Measurements from ENCODE around the gene NARS2. TPM values are rescaled to one million over a fixed set of nuclear protein-coding genes. Genes with fewer than 3 reads are reported as not detected.

Gene NARS2
- total and polyA plus RNA-seq, 7 donors: 12.8 to 22.3 (median 14.5) TPM

- TF ChIP-seq CTCF (IDR thresholded peaks at IDR 0.05): no peak
- no peak overlapping the region for H3K4me3 ChIP-seq
- no peak overlapping the region for H3K27ac ChIP-seq
- no peaks in the 10 kb centered on the region for H3K9me3 ChIP-seq
- DNase-seq (no peak), ATAC-seq (no peak)
- 93% methylated on average over 1 of the region's 1 CpG for WGBS, 3 donors
- no peaks in the 10 kb centered on the region for H3K4me1 ChIP-seq
- peaks cover 0 to 7% of the 10 kb centered on the region in 2 donors for H3K36me3 ChIP-seq (ENCODE audit: insufficient read depth in 1 of 2, low read depth in 1 of 2)
- no peaks in the 10 kb centered on the region for H3K27me3 ChIP-seq (ENCODE audit: insufficient read depth in 3 of 3, low read length in 2 of 3)
- intact Hi-C loops (cut with DNase I): loop anchor here (5.0 to 10.0 kb wide), 3 partner anchors 202 to 282 kb away; no protein-coding TSS in a partner anchor
Observed at GRCh38 chr11:78426845-78427244, 147.8 kb downstream of the NARS2 start.

- no peaks in the 10 kb centered on the region for H3K27me3 ChIP-seq (ENCODE audit: insufficient read depth in 3 of 3, low read length in 2 of 3)
- no peaks in the 10 kb centered on the region for H3K4me1 ChIP-seq
- 34 to 36% (median 34%) methylated on average over 4 of the region's 4 CpGs for WGBS, 3 donors
- DNase-seq (no peak), ATAC-seq (no peak)
- TF ChIP-seq CTCF (IDR thresholded peaks at IDR 0.05): no peak
- intact Hi-C loops (cut with DNase I): loop anchor here (5.0 to 10.0 kb wide), 3 partner anchors 201 to 281 kb away; no protein-coding TSS in a partner anchor
- peaks cover 0 to 4% of the 10 kb centered on the region in 2 donors for H3K36me3 ChIP-seq (ENCODE audit: insufficient read depth in 1 of 2, low read depth in 1 of 2)
- H3K9me3 ChIP-seq: no peaks in the 10 kb centered on the region
- no peak overlapping the region for H3K4me3 ChIP-seq
- H3K27ac ChIP-seq: no peak overlapping the region
Observed at GRCh38 chr11:78425399-78426070, 149.1 kb downstream of the NARS2 start.

- 65 to 72% (median 67%) methylated on average over 7 of the region's 7 CpGs for WGBS, 3 donors
- DNase-seq: no peak
- ATAC-seq: peak in 1 of 4 donors; percentile 20
- no peak overlapping the region for H3K27ac ChIP-seq
- no peak overlapping the region for H3K4me3 ChIP-seq
- TF ChIP-seq CTCF (IDR thresholded peaks at IDR 0.05): no peak
- H3K36me3 ChIP-seq (ENCODE audit: insufficient read depth in 1 of 2, low read depth in 1 of 2): no peaks in the 10 kb centered on the region
- no peaks in the 10 kb centered on the region for H3K27me3 ChIP-seq (ENCODE audit: insufficient read depth in 3 of 3, low read length in 2 of 3)
- intact Hi-C loops (cut with DNase I): loop anchor here (5.0 to 10.0 kb wide), 4 partner anchors 143 to 280 kb away; no protein-coding TSS in a partner anchor
- peaks cover 4% of the 10 kb centered on the region for H3K4me1 ChIP-seq
- no peaks in the 10 kb centered on the region for H3K9me3 ChIP-seq
Observed at GRCh38 chr11:78424334-78425270, 150.1 kb downstream of the NARS2 start.

GRCh38 chr11:78423241-78423640 lies 151.4 kb downstream of the NARS2 start:
- Histone ChIP-seq H3K27ac (no peak overlapping the region), H3K4me3 (no peak overlapping the region), H3K36me3 (ENCODE audit: insufficient read depth in 1 of 2, low read depth in 1 of 2) (no peaks in the 10 kb centered on the region), H3K4me1 (peaks cover 12% of the 10 kb centered on the region), H3K27me3 (ENCODE audit: insufficient read depth in 3 of 3, low read length in 2 of 3) (no peaks in the 10 kb centered on the region), H3K9me3 (no peaks in the 10 kb centered on the region)
- no peak for DNase-seq
- no peak for TF ChIP-seq CTCF (IDR thresholded peaks at IDR 0.05)
- intact Hi-C loops (cut with DNase I): loop anchor here (5.0 to 10.0 kb wide), 3 partner anchors 144 to 278 kb away; no protein-coding TSS in a partner anchor
- no peak for ATAC-seq
- 66 to 75% (median 72%) methylated on average over 2 of the region's 2 CpGs for WGBS, 3 donors
